Activated naive CD4-positive, alpha-beta T cell treated with anti-CD3 and anti-CD28 coated beads, Interleukin-2, amount 50 U/mL, for 72 hours (primary cell): Measurements from ENCODE around the gene AP3D1. TPM values are rescaled to one million over a fixed set of nuclear protein-coding genes. Genes with fewer than 3 reads are reported as not detected.
"Not testable (repeated sequence)": the region's sequence is repeated elsewhere in the genome, so short reads cannot be mapped to it uniquely, and the experiment has no call there.

Experiments
- ATAC-seq, 2 donors: fragments of 150-1000 bp; cut with Tn5 transposase; 2 replicates each; pipeline ENCODE4 v1.10.0; 2021; ENCODE audit warnings: mild to moderate bottlenecking in 2 of 2, moderate library complexity in 2 of 2
- DNase-seq, 2 donors: peaks; one replicate each; pipeline ENCODE4 v3.0.0; 2021 to 2022; ENCODE audit warnings: low spot score in 2 of 2
- H3K27ac Mint-ChIP-seq, 2 donors: one replicate each; pipeline ENCODE4 v1.8.0; 2022; ENCODE audit warnings: mild to moderate bottlenecking in 2 of 2, mixed read lengths in 2 of 2
- H3K36me3 Mint-ChIP-seq, 2 donors: one replicate each; pipeline ENCODE4 v1.8.0; 2022; ENCODE audit warnings: mixed read lengths in 2 of 2
- H3K9me3 Mint-ChIP-seq, 2 donors: one replicate each; pipeline ENCODE4 v1.8.0; 2022; ENCODE audit warnings: mixed read lengths in 2 of 2
- total RNA-seq, 2 donors: library from RNA; stranded (reverse); gene quantifications; one replicate each; pipeline ENCODE4 v1.2.3, GENCODE V29; 2022

Gene AP3D1
- total RNA-seq, 2 donors from 2014 or later, result 83.5 to 91.7 TPM

DNA sequence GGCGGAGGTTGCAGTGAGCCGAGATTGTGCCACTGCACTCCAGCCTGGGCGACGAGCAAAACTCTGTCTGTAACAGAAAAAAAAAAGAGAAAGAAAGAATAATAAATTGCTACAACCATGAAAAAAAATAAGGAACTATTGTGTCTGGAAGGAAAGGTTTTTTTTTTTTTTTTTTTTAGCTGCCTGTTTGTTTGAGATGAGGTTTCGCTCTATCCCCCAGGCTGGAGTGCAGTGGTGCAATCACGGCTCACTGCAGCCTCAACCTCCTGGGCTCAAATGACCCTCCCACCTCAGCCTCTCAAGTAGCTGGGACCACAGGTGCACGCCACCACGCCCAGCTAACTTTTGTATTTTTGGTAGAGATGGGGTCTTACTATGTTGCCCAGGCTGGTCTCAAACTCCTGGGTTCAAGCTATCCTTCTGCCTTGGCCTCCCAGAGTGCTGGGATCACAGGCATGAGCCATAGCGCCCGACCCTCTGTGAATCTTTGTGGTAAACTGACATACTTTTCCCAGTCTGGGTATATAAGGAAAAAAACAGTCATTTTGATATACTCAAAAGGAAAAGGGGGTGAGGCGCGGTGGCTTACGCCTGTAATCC lies 59.3 kb downstream of the AP3D1 start:
- ATAC-seq, DNase-seq, H3K27ac Mint-ChIP-seq, H3K9me3 Mint-ChIP-seq: not testable (repeated sequence)
- peaks cover 10 to 37% of the 10 kb centered on the region in 2 donors for H3K36me3 Mint-ChIP-seq

DNA sequence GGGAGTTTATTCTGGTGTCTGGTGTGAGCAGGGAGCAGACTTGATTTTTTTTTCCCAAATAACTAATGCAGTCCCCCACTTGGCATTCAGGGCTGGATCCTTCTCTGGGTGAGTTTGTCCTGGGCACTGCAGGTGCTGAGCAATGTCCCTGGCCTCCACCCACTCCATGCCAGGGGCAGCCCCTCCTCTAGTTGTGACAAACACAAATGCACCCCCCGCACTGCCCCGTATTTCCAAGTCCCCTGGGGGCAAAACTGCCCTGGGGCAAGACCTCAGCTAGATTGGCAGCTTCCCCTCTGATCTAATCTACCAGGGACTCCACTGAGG lies 61.7 kb downstream of the AP3D1 start:
- H3K9me3 Mint-ChIP-seq, result no peaks in the 10 kb centered on the region
- peak in 1 of 2 donors; percentile 0 for ATAC-seq
- H3K27ac Mint-ChIP-seq, result peak overlapping the region in 1 of 2 donors; percentile 100
- H3K36me3 Mint-ChIP-seq, result peaks cover 13 to 39% of the 10 kb centered on the region in 2 donors
- DNase-seq, result no peak

DNA sequence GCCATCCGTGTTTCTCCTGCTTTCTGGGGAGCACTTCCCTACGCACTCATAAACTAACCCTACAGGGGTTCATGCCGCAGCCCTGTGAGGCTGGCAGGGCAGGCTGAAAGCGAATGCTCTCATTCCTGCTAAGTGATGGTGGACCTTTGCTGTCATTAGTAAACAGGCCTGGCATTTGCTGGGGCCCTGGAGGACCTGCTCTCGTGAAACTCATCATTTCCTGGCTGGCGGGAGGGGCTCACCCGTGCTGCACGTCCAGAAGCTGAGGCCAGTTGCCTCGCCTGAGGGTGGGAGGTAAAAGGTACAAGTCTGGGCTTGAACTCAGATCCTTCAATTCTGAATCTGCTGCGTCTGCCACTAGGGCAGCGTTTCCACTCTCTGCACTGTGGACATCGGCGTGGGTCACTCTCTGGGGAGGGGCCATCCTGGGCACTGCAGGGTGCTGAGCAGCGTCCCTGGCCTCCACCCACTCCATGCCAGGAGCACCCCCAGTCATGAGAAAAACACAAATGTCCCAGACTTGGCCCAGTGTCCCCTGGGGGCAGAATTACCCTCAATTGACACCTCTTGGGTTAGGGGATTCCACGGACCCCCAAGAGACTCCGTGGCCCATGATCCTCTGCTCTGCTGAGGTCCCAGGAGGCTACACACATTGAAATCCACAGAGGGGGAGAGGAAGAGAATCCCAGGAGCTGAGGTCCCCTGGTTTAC lies 62.2 kb downstream of the AP3D1 start:
- no peak for ATAC-seq
- Mint-ChIP-seq H3K27ac (peak overlapping the region in 1 of 2 donors; percentile 100), H3K9me3 (no peaks in the 10 kb centered on the region), H3K36me3 (peaks cover 14 to 39% of the 10 kb centered on the region in 2 donors)
- DNase-seq, result no peak

DNA sequence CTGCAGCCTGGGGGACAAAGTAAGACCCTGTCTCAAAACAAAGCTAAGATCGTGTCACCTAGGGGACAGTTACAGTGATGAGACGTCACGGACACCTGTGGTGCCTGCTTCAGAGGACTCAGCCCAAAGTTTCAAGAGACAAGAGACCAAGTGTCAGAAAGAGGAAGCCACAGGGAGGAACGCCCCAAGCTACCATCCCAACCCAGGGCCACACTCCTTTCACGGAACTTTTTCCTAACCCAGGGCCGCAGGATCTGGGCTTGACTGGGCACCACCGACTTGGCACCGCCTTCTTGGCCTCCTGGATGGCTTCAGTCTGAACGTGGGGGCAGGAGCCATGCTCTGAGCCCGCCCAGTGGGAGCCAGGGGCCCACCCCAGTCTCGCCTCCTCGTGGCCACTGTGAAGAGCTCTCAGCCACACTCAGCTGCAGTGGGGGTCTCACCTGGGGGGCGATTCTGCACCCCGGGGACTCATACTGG lies 63.7 kb downstream of the AP3D1 start:
- H3K9me3 Mint-ChIP-seq, result no peaks in the 10 kb centered on the region
- DNase-seq (no peak), ATAC-seq (peak; percentile 6 to 13)
- peak overlapping the region; percentile 97 to 100 for H3K27ac Mint-ChIP-seq
- peaks cover 29 to 46% of the 10 kb centered on the region in 2 donors for H3K36me3 Mint-ChIP-seq

DNA sequence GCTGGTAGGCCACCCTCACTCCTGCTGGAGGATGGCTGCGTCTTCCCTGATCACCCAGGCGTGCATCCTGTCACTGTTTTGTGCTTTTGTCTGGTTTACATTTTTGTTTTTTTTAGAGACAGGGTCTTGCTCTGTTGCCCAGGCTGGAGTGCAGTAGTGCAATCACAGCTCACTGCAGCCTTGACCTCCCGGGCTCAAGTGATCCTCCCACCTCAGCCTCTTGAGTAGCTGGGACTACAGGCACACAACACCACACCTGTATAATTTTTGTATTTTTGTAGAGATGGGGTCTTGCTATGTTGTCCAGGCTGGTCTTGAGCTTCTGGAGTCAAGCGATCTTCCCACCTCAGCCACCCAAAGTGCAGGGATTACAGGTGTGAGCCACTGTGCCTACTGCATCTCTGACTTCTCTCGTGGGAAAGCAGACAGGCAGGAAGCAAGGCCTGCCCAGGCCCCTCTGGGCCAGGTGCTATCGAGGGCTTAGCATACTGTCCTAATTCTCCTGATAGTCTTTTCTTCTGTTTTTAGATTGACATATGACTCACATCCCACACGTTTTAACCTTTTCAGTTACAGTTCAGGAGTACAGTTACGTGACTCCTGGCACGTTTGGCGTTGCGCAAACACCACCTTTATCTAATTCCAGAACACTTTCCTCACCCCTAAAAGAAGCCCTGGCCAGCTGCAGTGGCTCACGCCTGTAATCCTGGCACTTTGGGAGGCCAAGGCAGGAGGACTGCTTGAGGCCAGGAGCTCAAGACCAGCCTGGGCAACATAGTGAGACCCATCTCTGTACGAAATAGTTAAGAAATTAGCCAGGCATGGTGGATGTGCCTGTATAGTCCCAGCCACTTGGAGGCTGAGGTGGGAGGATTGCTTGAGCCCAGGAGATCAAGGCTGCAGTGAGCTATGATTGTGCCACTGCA lies 64.4 kb downstream of the AP3D1 start:
- H3K27ac Mint-ChIP-seq, result peak overlapping the region; percentile 97 to 100
- H3K36me3 Mint-ChIP-seq, result peaks cover 36 to 53% of the 10 kb centered on the region in 2 donors
- not testable (repeated sequence) for H3K9me3 Mint-ChIP-seq
- DNase-seq, result peak in 1 of 2 donors; percentile 42
- ATAC-seq, result peak; percentile 30 to 47

DNA sequence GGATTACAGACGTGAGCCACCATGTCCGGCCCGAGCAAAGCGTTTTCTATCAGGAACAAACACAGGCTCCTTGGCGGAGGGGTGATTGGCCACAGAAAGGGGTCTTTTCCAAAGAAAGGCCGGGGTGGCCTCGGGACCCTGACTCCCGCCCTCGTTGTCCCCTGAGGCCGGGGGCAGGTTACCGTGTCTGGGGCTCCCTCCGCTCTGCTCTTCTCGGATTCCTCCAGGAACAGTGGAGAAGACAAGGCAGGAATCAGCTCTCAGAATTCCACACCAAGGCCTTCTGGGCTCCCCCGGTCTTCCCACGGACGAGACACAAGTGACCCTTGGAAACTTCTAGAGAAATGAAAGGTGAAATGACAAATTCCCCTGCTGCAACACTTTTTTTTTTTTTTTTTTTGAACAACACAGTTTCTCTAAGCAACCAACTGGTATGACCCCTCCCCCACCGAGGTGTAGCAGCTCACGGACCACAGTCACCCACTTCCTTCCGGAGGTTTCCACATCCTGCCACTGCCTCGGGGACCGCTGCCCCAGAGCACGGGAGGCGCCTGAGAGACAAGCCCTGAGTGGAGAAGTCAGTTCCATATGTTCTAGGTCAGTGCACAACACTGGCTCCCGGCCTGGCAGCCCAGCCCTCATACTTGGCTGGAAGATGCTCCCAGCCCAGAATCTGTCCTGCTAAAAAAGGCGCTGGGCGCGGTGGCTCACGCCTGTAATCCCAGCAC lies 66.2 kb downstream of the AP3D1 start:
- H3K36me3 Mint-ChIP-seq, result peaks cover 46 to 69% of the 10 kb centered on the region in 2 donors

DNA sequence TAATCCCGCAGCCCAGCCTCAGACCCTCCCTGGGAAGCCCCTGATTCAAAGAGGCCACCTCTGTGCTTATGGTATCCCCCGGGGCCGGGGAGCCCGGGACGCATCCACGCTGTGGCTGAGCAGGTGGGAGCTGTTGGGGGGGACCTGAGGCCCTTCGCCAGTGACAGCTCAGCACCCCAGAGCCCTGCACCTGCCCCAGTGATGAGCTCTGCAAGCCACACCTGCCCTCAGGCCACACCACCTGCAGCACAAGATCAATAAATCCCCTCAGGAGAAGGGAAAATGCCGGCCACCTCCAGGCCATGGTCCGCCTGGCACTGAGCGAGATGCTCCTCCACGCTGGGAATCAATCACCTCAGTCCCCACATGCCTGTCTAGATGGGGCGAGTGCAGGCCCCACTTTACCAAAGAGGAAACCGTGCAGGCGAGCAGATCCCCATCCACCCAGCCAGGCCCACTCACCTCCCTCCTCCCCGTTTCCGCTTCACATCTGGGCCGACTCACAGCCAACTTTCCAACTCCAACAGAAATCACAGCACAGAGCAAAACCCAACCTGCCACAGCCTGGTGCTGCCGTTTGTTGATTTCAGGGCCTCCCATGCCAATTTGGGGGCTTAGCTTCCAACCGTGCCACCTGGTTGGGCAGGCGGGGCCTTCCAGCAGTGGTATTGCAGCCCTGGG lies 68.1 kb downstream of the AP3D1 start:
- ATAC-seq, result peak; percentile 16 to 21
- H3K27ac Mint-ChIP-seq, result peak overlapping the region; percentile 99 to 100
- peaks cover 48 to 73% of the 10 kb centered on the region in 2 donors for H3K36me3 Mint-ChIP-seq
- peak in 1 of 2 donors; percentile 51 for DNase-seq
- no peaks in the 10 kb centered on the region for H3K9me3 Mint-ChIP-seq

More for the DNA sequence above, 66.2 kb downstream of the AP3D1 start:
- peak; percentile 62 to 83 for ATAC-seq
- no peaks in the 10 kb centered on the region for H3K9me3 Mint-ChIP-seq
- peak overlapping the region; percentile 99 to 100 for H3K27ac Mint-ChIP-seq
- peak; percentile 93 to 95 for DNase-seq

DNA sequence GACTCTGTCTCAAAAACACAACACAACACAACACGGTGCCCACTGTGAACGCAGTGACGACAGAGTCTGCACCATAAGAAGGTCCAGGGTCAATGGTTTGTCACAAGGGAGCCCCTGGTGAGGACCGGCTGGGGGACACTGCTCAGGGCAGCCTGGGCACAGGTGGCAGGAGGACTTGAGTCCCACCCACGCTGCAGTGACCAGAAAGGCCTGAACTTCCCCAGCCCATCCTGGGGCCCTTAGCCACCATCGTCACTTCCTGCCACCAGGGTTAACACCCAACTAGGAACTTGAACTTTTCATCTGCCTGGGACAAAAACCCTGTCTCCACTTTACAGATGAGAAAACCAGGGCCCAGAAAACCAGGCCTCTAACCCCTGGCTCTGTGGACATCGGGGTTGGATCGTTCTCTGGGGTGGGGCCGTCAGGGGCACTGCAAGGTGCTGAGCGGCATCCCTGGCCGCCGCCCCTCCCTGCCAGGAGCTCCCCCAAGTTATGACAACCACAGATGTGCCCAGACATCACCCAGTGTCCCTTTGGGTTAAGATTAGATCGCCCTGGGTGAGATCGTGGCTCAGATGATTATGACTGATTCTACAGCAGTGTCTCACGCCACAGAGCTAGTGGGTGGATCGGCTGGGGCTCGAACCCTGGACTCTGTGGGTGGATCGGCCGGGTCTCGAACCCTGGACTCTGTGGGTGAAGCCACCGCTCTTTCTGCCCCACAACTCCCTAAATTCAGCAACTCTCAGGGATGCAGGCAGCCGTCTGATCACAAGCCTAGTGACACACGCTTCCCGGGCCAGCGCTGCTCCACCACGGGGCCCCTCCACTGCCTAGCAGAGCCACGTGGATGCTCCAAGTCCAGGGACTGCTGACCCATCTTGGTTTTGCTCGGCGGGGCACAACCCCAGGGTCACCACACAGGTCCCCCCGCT lies 69.2 kb downstream of the AP3D1 start:
- H3K27ac Mint-ChIP-seq, result peak overlapping the region; percentile 99 to 100
- H3K9me3 Mint-ChIP-seq, result no peaks in the 10 kb centered on the region
- DNase-seq, result peak in 1 of 2 donors; percentile 79
- H3K36me3 Mint-ChIP-seq, result peaks cover 54 to 69% of the 10 kb centered on the region in 2 donors
- peak in 1 of 2 donors; percentile 52 for ATAC-seq

DNA sequence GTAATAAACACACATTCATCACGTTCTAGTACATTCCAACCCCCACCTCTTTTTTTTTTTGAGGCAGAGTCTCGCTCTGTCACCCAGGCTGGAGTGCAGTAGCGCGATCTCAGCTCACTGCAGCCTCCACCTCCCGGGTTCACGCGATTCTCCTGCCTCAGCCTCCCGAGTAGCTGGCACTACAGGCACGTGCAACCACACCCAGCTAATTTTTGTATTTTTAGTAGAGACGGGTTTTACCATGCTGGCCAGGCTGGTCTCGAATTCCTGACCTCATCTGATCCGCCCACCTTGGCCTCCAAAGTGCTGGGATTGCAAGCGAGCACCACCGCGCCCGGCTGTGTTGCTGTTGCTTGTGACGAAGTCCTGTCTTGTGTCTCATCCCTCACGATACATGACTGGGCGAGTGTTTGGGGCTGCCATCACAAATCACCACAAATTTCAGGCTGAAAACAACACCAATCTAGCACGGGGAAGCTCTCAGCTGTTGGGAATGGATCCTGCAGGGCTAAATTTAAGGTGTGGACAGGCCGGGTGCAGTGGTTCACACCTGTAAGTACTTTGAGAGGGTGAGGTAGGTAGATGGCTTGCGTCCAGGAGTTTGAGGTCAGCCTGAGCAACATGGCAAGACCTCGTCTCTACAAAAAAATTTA lies 70.9 kb downstream of the AP3D1 start:
- Mint-ChIP-seq H3K9me3 (no peaks in the 10 kb centered on the region), H3K36me3 (peaks cover 53 to 63% of the 10 kb centered on the region in 2 donors), H3K27ac (peak overlapping the region; percentile 95 to 100)
- ATAC-seq (no peak), DNase-seq (no peak)

DNA sequence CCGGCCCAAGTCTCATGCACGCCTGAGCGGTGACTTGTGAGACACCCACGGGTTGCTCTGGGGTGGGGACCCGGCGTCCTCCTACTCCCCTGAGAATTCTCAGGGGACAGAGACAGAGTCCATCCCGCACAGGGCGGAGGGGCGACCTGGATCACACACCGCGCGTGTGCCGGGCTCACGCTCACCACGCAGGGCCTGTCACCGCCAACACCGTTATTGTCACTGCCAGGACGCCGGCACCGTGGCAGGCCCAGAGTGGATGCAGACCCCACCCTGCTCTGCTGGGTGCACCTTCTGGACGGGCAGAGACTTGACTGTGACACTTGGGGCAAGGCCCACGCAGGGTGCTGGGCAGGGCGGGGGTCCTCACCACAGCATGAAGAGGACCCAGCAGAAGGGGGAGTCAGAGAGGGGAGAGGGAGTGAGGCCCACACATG lies 71.5 kb downstream of the AP3D1 start:
- H3K27ac Mint-ChIP-seq, result peak overlapping the region; percentile 95 to 100
- H3K9me3 Mint-ChIP-seq, result no peaks in the 10 kb centered on the region
- H3K36me3 Mint-ChIP-seq, result peaks cover 48 to 60% of the 10 kb centered on the region in 2 donors
- DNase-seq (no peak), ATAC-seq (no peak)

DNA sequence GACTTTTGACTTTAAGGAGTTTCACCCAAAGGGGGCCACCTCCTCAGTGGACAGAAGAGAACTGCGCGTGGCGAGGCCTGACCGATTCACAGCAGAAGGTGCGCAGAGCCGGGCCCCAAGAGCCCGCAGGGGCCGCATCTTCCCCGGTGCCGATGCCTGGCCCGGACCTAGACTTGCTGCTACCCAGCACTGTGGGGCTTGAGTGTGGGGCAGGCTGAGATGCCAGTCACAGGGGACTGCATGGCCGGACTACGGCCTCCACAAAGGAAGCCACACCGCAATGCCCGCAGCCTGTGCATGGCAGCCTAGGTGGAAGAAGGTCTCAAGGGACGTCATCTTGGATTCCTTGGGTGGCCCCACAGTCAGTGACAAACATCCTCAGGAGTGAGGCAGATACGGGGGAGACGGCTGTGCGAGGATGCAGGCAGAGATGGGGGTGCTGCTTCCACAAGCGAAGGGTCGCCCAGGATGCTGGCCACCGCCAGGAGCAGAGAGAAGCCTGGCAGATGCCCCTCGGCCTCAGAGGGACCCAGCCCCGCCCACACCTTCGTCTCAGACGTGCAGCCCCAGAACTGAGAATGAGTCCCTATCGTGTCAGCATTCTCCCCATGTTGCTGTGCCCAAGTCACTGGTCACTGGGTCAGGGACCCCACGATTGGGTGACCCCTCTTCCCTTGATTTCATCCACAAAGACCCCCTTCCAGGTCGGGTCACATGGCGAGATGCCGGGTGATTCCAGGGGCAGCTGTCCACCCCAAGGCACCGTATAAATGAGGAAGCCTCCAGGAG lies 72.1 kb downstream of the AP3D1 start:
- Mint-ChIP-seq H3K36me3 (peaks cover 41 to 54% of the 10 kb centered on the region in 2 donors), H3K27ac (peak overlapping the region; percentile 95 to 100), H3K9me3 (no peaks in the 10 kb centered on the region)
- DNase-seq (no peak), ATAC-seq (no peak)

DNA sequence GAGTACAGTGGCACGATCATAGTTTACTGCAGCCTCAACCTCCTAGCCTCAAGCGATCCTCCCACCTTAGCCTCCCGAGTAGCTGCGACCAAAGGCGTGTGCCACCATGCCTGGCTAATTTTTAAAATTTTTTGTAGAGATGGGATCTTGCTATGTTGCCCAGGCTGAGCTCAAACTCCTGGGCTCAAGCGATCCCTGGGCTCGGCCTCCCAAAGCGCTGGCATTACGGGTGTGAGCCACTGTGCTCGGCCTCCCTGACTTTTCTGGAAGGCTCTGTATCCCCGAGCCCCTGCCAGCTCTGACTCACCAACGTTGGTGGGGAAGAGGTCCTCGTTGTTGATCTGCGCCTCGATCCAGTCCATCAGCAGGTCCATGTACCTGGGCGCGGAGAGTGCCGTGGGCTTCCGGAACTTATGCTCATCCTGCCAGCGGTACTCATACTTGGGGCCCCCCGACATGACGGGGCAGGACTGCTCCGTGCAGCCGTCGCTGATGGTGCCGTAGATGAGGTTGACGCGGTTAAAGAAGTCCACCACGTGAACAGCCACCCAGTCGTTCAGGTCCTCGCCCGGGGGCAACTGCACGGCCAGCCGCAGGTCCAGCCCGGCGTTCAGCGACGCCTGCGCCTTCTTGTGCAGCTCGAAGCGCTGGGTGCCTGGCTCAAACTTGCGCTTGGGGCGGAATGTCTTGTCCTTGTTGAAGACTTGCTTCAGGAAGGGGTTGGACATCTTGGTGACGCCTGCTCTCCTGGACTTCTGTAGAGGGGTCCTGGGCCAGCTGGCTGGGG lies 73.3 kb downstream of the AP3D1 start:
- H3K9me3 Mint-ChIP-seq, result no peaks in the 10 kb centered on the region
- ATAC-seq (no peak), DNase-seq (no peak)
- no peak overlapping the region for H3K27ac Mint-ChIP-seq
- peaks cover 32 to 45% of the 10 kb centered on the region in 2 donors for H3K36me3 Mint-ChIP-seq

DNA sequence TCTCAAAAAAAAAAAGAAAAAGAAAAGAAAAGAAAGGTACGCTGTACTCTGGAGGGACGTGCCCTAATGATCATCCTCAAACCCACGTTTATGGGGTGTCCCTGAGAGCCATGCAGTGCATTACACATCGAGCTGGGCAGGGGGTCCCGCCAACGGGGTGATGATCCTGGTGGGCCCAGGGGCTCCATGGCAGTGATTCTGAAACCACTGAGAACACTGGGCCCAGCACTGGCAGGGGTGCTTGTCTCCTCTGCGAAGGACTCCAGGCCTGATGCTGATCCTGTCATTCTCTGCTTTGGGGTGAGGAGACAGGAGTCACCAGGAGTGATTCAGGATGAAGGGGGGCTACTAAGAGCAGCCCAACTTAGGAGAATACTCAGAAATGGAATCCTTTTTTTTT lies 74.0 kb downstream of the AP3D1 start:
- DNase-seq (no peak), ATAC-seq (no peak)
- Mint-ChIP-seq H3K27ac (peak overlapping the region in 1 of 2 donors; percentile 65), H3K9me3 (no peaks in the 10 kb centered on the region), H3K36me3 (peaks cover 28 to 45% of the 10 kb centered on the region in 2 donors)
